GM12873 (cell line): Measurements from ENCODE around the gene TMEM30A.
A peak's percentile ranks its signal among the peaks of the same experiment; 100 is the strongest.

Experiments
- CTCF ChIP-seq: IDR thresholded peaks from 2 replicates; pipeline ENCODE4 v1.5.1; 2012; ENCODE audit warnings: low read depth, mild to moderate bottlenecking, moderate library complexity, low read length, control low read depth; ENCODE audit not compliant: insufficient read depth; ENCODE audit errors: missing control alignments

TMEM30A gene

GRCh38 chr6:75236630-75237029, 48.0 kb downstream of the TMEM30A start:
- no peak for TF ChIP-seq CTCF

- no peak for TF ChIP-seq CTCF
Observed at GRCh38 chr6:75235271-75235670, 49.3 kb downstream of the TMEM30A start.

- TF ChIP-seq CTCF, result no peak
Observed at GRCh38 chr6:75234126-75234865, 50.3 kb downstream of the TMEM30A start.

- TF ChIP-seq CTCF, result no peak
Observed at GRCh38 chr6:75233092-75233615, 51.4 kb downstream of the TMEM30A start.

GRCh38 chr6:75230484-75231325, 53.9 kb downstream of the TMEM30A start:
- peak; percentile 40 for TF ChIP-seq CTCF

GRCh38 chr6:75224303-75224926, 60.2 kb downstream of the TMEM30A start:
- TF ChIP-seq CTCF, result no peak

GRCh38 chr6:75223428-75223827, 61.2 kb downstream of the TMEM30A start:
- TF ChIP-seq CTCF, result no peak
